ENCODE data around the gene TST. TPM values are rescaled to one million over a fixed set of nuclear protein-coding genes. Genes with fewer than 3 reads are reported as not detected.

Gene TST
- total and polyA plus RNA-seq, 2 of the 8 experiments (the other 6 are each of a cell fraction or from before 2014, with no cell fraction given): 22.6 to 61.6 TPM

DNA sequence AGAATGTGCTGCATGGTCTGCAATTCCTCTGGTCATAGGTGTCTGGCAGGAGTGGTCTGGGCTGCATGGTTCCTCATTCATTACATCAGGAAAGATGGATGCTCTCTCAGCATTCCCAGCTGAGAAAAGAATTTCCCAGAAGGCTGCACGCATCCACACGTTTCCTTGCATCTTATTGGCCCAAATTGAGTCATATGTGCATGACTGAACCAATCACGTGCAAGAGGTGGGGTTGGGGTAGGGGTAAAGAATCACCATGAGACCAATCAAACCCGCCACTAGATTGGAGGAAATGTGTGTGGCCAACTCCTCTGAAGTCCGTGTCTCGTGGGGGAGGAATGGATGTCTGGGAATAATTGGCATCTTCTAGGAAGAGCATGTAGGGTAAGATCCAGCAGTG lies 28.8 kb downstream of the TST start (continued):
- TF ChIP-seq, protein P1, sequence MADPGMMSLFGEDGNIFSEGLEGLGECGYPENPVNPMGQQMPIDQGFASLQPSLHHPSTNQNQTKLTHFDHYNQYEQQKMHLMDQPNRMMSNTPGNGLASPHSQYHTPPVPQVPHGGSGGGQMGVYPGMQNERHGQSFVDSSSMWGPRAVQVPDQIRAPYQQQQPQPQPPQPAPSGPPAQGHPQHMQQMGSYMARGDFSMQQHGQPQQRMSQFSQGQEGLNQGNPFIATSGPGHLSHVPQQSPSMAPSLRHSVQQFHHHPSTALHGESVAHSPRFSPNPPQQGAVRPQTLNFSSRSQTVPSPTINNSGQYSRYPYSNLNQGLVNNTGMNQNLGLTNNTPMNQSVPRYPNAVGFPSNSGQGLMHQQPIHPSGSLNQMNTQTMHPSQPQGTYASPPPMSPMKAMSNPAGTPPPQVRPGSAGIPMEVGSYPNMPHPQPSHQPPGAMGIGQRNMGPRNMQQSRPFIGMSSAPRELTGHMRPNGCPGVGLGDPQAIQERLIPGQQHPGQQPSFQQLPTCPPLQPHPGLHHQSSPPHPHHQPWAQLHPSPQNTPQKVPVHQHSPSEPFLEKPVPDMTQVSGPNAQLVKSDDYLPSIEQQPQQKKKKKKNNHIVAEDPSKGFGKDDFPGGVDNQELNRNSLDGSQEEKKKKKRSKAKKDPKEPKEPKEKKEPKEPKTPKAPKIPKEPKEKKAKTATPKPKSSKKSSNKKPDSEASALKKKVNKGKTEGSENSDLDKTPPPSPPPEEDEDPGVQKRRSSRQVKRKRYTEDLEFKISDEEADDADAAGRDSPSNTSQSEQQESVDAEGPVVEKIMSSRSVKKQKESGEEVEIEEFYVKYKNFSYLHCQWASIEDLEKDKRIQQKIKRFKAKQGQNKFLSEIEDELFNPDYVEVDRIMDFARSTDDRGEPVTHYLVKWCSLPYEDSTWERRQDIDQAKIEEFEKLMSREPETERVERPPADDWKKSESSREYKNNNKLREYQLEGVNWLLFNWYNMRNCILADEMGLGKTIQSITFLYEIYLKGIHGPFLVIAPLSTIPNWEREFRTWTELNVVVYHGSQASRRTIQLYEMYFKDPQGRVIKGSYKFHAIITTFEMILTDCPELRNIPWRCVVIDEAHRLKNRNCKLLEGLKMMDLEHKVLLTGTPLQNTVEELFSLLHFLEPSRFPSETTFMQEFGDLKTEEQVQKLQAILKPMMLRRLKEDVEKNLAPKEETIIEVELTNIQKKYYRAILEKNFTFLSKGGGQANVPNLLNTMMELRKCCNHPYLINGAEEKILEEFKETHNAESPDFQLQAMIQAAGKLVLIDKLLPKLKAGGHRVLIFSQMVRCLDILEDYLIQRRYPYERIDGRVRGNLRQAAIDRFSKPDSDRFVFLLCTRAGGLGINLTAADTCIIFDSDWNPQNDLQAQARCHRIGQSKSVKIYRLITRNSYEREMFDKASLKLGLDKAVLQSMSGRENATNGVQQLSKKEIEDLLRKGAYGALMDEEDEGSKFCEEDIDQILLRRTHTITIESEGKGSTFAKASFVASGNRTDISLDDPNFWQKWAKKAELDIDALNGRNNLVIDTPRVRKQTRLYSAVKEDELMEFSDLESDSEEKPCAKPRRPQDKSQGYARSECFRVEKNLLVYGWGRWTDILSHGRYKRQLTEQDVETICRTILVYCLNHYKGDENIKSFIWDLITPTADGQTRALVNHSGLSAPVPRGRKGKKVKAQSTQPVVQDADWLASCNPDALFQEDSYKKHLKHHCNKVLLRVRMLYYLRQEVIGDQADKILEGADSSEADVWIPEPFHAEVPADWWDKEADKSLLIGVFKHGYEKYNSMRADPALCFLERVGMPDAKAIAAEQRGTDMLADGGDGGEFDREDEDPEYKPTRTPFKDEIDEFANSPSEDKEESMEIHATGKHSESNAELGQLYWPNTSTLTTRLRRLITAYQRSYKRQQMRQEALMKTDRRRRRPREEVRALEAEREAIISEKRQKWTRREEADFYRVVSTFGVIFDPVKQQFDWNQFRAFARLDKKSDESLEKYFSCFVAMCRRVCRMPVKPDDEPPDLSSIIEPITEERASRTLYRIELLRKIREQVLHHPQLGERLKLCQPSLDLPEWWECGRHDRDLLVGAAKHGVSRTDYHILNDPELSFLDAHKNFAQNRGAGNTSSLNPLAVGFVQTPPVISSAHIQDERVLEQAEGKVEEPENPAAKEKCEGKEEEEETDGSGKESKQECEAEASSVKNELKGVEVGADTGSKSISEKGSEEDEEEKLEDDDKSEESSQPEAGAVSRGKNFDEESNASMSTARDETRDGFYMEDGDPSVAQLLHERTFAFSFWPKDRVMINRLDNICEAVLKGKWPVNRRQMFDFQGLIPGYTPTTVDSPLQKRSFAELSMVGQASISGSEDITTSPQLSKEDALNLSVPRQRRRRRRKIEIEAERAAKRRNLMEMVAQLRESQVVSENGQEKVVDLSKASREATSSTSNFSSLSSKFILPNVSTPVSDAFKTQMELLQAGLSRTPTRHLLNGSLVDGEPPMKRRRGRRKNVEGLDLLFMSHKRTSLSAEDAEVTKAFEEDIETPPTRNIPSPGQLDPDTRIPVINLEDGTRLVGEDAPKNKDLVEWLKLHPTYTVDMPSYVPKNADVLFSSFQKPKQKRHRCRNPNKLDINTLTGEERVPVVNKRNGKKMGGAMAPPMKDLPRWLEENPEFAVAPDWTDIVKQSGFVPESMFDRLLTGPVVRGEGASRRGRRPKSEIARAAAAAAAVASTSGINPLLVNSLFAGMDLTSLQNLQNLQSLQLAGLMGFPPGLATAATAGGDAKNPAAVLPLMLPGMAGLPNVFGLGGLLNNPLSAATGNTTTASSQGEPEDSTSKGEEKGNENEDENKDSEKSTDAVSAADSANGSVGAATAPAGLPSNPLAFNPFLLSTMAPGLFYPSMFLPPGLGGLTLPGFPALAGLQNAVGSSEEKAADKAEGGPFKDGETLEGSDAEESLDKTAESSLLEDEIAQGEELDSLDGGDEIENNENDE (IDR thresholded peaks at IDR 0.05; ENCODE audit: insufficient replicate concordance, low read length): no peak
- TF ChIP-seq TEAD4 (IDR thresholded peaks at IDR 0.05; ENCODE audit: low read depth, low read length) (no peak), SP4 (IDR thresholded peaks at IDR 0.05; ENCODE audit: low read length) (no peak), JUND (IDR thresholded peaks at IDR 0.05; ENCODE audit: low read length) (no peak), KDM1A (IDR thresholded peaks at IDR 0.05; ENCODE audit: borderline replicate concordance, low read length) (no peak), KDM5A (IDR thresholded peaks at IDR 0.05; ENCODE audit: low read length) (no peak), FOSL1 (IDR thresholded peaks at IDR 0.05; ENCODE audit: insufficient read depth, low read depth, low read length) (no peak), BCL11A (IDR thresholded peaks at IDR 0.05; ENCODE audit: low read depth in 2 of 2, low read length in 2 of 2) (no peak), BRCA1 (IDR thresholded peaks at IDR 0.05; ENCODE audit: low read depth, low read length) (no peak), RAD21 (IDR thresholded peaks at IDR 0.05 in 1 of 2, conservative IDR thresholded peaks at IDR 0.05 in 1 of 2; ENCODE audit: low read depth in 2 of 2, low read length in 2 of 2) (no peak), SUZ12 (IDR thresholded peaks at IDR 0.05; ENCODE audit: low read length) (no peak), YY1 (IDR thresholded peaks at IDR 0.05; ENCODE audit: low read depth, low read length) (no peak), NRF1 (IDR thresholded peaks at IDR 0.05; ENCODE audit: low read depth, low read length) (no peak)

All from H1 (cell line).